ENCODE measurements around the gene ULK4.
"Not testable (repeated sequence)": the region's sequence is repeated elsewhere in the genome, so short reads cannot be mapped to it uniquely, and the experiment has no call there.

ULK4 gene

DNA sequence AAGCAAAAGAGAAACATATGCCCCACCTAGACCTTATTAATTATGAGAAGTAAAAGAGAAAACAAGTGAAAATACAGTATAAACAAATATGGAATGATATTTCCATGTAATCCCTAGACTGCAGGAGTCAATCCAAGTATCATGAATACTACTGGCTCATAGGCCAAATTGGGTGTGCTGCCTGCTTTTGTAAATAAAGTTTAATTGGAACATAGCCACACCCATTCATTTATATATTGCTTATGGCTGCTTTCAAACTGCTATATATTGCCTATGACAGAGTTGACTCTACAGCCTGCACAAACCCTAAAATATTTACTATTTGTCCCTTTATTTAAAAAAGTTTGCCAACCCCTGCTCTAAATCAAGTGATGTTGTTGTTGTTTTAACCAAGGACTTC lies 5.3 kb downstream of the ULK4 start:
- no peak for DNase-seq

GRCh38 chr3:41955192-41955591 lies 6.7 kb downstream of the ULK4 start:
- no peak for DNase-seq

DNA sequence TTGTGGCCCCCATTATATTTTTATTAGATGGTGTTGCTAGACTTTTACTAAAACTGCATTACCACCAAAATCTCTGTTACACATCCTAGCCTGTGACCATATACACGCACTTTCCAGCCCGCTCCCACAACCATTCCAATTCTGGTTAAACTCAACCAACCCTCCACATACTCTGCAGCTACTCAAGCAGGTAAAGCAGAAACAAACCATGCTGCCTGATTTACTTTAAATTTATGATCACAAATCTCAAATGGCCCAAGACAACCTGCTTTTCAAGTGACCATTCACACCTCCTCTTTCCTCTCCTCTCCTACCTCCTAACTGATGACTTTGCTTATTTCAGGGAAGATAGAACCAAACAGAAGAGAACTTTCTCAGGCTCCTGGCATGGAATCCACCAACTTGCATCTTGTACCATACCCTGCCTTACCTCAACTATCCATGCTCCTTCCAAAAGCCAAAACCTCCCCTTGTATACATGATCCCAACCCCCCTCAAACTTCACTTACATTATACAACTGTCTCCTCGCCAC lies 18.5 kb downstream of the ULK4 start:
- DNase-seq: no peak

DNA sequence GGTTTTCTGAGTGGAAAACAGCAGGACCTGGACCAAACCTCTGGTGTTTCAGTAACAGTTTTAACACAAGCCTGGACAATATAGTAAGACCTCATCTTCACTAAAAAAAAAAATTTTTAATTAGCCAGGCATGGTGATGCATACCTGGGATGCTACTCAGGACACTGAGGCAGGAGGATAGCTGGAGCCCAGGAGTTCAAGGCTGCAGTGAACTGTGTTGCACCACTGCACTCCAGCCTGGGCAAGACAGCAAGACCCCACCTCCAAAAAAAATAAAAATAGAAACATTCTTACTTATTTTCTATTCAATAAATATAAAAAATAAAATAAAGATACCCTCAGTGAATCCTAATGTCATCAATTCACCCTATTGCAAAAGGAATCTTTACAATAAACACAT lies 21.5 kb downstream of the ULK4 start:
- DNase-seq: no peak

DNA sequence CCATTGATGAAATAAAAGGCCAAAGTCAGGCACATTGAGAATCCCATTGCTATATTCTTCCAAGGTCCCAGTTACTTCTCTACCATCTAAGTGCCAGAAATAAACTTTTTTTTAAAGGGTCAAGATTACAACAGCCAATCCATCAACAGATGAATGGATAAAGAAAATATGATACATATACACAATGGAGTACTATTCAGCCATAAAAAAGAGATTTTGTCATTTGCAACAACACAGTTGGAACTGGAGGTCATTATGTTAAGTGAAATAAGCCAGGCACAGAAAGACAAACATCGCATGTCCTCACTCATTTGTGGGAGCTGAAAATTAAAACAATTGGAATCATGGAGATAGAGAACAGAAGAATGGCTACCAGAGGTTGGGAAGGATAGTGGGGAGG lies 25.5 kb downstream of the ULK4 start:
- DNase-seq: no peak

DNA sequence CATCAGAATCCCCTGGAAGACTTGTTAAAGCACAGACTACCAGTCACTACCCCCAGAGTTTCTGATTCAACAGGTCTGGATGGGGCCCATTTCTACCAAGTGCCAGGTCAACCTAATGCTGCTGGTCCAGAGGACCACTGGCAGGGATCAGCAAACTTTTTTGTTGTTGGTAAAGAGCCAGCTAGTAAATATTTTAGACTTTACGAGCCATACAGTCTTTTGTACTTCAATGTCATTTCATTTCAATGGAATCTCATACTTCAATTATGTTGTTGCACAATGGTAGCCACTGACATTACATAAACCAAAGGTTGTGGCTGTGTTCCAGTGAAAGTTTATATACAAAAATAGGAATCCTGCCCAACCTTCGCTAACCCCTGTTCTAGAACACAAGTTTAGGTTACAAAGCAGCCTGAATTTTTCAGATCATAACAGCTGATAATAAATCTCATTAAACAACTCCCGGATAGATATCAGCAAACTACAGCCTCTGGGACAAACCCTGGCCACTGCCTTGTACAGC lies 28.7 kb downstream of the ULK4 start:
- no peak for DNase-seq

GRCh38 chr3:41932464-41932863 lies 29.4 kb downstream of the ULK4 start:
- DNase-seq: no peak

DNA sequence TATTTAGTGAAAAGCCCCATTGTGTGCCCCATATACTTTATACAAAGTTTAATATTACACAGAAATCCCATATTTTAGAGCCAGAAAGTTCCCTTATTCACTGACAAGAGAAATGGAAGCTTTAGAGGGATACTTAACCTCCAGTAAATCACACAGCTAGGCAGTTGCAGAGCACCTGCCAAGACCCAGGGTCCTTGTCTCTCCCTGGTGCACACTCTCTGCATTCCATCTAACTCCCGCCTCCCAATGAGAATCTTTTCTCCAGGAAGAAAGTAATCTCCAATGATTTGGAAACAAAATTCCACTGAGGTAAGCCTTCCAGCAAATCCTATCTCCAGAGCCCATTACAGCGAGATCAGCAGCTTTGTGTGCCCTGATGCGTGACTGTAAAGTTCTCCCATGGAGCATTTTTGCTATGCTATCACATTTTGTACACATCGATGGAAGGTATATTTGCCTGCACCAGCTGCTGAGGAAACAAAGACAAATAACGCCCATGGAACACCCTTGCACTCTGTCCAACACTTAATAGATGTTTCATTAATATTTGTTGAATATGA lies 41.4 kb downstream of the ULK4 start:
- DNase-seq: no peak

- DNase-seq: no peak
These were observed 46.5 kb downstream of the ULK4 start for GRCh38 chr3:41915353-41915752.

DNA sequence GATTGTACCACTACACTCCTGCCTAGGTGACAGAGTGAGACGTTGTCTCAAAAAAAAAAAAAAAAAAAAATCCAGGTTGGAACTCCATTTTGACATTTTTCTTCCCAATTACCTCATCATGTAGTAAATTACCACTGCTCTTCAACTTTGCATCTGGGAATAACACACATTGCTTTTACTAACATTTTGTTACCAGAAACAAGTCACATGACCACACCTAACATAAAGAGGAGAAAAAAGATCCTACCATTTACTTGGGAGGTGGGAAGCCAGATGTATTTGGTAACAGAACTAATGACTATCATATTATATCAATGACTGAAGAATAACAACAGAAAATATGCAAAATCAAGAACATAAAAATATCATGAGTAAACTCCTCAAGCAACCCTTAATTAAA lies 49.6 kb downstream of the ULK4 start:
- DNase-seq: no peak

- no peak for DNase-seq
These were observed 54.4 kb downstream of the ULK4 start for GRCh38 chr3:41907330-41908073.

DNA sequence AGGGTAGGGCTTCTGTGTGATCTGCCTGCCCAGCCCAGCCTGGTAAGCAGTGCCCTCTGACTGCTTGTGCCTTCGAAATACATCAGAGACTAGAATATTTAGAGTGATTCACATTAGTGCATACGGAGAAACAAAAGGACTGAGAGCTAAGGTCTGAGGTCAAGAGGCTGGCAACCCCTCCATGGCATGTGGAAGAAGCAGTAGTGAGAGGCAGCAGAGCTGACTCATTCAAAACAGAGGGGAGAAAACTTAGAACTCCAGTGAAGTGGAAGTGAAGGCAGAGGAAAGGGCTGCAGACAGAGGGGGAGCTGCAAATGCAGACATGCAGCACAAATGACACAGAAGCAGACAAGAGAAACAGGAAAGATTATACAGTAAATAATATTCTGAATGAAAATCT lies 61.6 kb downstream of the ULK4 start:
- peak; percentile 30 for DNase-seq

- peak; percentile 33 for DNase-seq
These were observed 63.3 kb downstream of the ULK4 start for GRCh38 chr3:41898631-41899030.

DNA sequence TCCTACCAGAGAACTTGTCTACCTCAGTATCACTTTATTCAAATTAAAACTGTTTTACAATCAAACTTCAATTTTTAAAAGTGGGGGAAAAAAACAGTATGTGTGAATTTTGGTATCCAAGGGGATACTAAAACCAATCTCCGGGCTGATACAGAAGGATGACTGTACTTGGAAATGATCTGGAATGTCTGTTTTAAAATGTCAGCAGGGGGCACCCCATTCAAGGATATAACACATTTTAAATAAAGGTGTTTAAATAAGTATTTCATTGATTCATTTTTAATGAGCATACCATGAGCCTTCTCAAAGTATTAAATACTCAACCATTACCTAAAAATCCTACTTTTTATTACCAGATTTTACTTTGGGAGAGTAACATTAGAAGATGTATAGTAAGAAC lies 67.9 kb downstream of the ULK4 start:
- DNase-seq: peak; percentile 49

DNA sequence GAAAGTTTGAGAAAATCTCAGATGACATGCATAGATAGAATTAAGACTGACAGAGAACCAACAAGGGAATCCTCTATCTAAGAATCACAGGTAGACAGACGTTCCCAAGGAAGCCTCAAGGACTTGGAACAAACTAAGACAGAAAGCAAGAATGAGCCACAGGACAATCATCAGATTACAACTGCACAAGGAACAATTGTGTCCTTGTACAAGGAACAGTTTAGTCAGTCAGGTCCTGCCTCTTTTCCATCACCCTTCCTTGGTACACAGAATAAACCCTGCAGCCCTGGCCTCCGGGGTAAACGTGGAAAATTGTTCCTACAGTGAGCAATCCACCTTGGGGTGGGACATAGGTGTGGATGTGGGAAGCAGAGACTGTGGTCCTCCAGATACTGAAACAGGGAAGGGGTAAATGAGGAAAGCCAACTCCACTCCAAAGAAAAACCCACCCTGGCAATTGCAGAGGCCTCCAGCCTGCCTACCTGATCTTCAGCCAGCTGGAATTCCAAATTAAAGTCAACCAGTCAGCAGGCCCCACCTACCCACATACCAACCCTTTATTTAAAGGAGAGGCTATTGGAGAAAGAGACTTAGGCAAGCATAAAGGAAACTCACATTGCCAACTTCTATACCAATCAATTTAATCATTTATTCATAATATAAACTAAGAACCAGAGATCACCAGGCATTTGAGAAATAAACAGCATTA lies 73.4 kb downstream of the ULK4 start:
- no peak for DNase-seq

GRCh38 chr3:41882956-41883355 lies 78.9 kb downstream of the ULK4 start:
- DNase-seq: no peak

DNA sequence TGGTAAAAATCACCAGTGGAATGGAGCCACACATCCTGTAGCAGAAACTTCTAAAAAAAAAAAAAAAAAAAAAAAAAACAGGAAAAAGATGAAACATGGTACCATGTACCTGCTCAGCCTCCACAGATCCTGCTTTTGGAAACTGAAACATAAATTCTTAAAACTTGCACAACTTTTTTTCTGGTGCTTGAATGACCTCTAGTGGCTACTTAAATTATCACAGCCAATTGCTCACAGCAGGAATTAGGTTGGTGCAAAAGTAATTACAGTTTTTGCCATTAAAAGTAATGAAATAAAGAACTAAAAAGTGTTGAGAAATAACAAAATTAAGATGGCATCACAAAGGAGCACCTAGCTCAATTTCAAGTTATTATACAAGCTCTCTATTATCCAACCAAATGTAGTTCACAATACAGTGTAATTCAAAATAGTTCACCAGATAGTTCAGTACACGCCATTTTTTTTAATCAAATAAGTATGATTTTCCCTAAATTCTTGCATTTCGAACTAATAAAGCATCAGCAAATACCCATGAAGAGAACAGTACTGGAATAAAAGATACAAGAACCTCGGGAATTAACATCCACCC lies 80.6 kb downstream of the ULK4 start:
- peak; percentile 18 for DNase-seq

GRCh38 chr3:41880387-41880786 lies 81.5 kb downstream of the ULK4 start:
- no peak for DNase-seq

GRCh38 chr3:41877741-41878140 lies 84.2 kb downstream of the ULK4 start:
- DNase-seq: not testable (repeated sequence)

DNA sequence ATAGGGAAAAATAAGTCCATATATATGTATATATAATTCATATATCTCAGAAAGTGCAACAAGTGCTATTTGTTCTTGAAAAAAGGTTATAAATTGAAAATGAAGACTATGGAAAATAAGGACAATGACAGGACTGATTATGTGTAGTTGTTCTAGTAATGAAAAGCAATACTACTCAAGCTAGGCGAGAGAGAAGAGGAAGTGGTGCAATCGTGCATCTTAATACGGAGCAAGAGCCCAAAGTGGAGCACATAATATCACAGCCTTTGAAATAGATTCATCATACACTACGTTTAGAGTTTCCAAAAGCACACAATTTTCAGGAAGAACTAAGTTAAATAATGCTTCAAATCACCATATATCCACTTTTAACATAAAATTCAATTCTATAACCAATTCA lies 87.9 kb downstream of the ULK4 start:
- DNase-seq: no peak

DNA sequence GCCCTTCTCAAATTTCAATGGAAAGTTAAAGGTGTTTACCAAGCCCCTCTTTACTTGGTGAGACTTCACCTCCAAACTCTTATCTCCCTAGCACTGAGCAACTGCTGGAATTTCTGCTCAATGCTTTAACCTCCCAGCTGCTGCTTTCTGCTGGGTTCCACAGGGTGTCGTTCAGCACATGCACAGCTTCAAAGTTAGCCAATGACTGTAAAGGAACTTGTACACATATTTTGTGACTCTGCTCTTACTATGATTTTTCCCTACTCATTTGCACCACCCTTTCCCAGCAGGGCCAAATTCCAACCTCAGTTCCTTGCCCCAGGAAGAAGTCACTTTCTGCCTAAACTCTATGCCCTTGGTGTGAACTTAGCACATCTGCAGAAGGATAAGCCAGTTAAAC lies 89.7 kb downstream of the ULK4 start:
- no peak for DNase-seq

DNA sequence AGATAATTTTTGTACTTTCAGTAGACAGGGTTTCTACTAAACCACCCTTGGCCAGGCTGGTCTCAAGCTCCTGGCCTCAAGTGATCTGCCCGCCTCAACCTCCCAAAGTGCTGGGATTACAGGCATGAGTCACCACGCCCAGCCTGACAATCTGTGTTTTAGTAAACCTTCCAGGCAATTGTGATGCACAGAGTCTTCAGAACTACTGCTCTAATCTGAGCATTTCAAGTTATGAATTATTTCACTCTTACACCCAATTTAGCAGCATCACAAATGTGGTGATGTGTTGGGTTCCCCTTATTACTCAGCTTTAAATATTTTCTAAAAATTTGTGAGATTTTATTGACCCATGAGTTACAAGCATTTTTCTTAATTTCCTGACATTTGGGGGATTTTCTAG lies 94.4 kb downstream of the ULK4 start:
- DNase-seq: no peak

GRCh38 chr3:41866298-41866697 lies 95.6 kb downstream of the ULK4 start:
- no peak for DNase-seq

GRCh38 chr3:41863024-41863423 lies 98.9 kb downstream of the ULK4 start:
- no peak for DNase-seq

Measured in NCI-H2171 treated with DMSO at 0.1 percent for 48 hours (cell line).